GM19099 (cell line): ENCODE results near the gene CATSPER3.

Experiments used
- POLR2A ChIP-seq: IDR thresholded peaks from 3 replicates; pipeline ENCODE4 v1.6.1; 2011; ENCODE audit warnings: low read depth; ENCODE audit not compliant: insufficient read length; ENCODE audit errors: extremely low read depth

CATSPER3 gene

GRCh38 chr5:134967607-134968006 lies at the start of gene CATSPER3:
TSS of gene CATSPER3 (plus strand) at chr5:134967907. CDS start at chr5:134967992, 85 bp downstream.
- no peak for TF ChIP-seq POLR2A

GRCh38 chr5:134918861-134919260 lies 48.8 kb upstream of the CATSPER3 start:
- no peak for TF ChIP-seq POLR2A

- TF ChIP-seq POLR2A = no peak
These were observed 46.7 kb upstream of the CATSPER3 start for GRCh38 chr5:134920848-134921575.

- no peak for TF ChIP-seq POLR2A
These were observed 35.2 kb upstream of the CATSPER3 start for GRCh38 chr5:134932508-134932907.

- no peak for TF ChIP-seq POLR2A
These were observed 33.5 kb upstream of the CATSPER3 start for GRCh38 chr5:134934202-134934601.

- TF ChIP-seq POLR2A = no peak
These were observed 31.8 kb upstream of the CATSPER3 start for GRCh38 chr5:134935711-134936602.

- TF ChIP-seq POLR2A = no peak
These were observed 30.2 kb upstream of the CATSPER3 start for GRCh38 chr5:134937526-134937925.

GRCh38 chr5:134938030-134938429 lies 29.7 kb upstream of the CATSPER3 start:
- no peak for TF ChIP-seq POLR2A

- TF ChIP-seq POLR2A = no peak
These were observed 28.2 kb upstream of the CATSPER3 start for GRCh38 chr5:134939500-134939899.

- TF ChIP-seq POLR2A = no peak
These were observed 24.2 kb upstream of the CATSPER3 start for GRCh38 chr5:134943547-134943946.

GRCh38 chr5:134944630-134945029 lies 23.1 kb upstream of the CATSPER3 start:
- no peak for TF ChIP-seq POLR2A

- no peak for TF ChIP-seq POLR2A
These were observed 22.7 kb upstream of the CATSPER3 start for GRCh38 chr5:134945041-134945440.

- TF ChIP-seq POLR2A = no peak
These were observed 18.8 kb upstream of the CATSPER3 start for GRCh38 chr5:134948911-134949310.

- no peak for TF ChIP-seq POLR2A
These were observed 18.4 kb upstream of the CATSPER3 start for GRCh38 chr5:134949316-134949715.

- TF ChIP-seq POLR2A = no peak
These were observed 9.6 kb upstream of the CATSPER3 start for GRCh38 chr5:134957920-134958608.
